H1 (cell line): Measurements from ENCODE around the gene GPC6. TPM values are rescaled to one million over a fixed set of nuclear protein-coding genes. Genes with fewer than 3 reads are reported as not detected.

ENCODE experiments used
- ATF2 ChIP-seq: IDR thresholded peaks from 2 replicates; pipeline ENCODE4 v1.6.1; 2012; ENCODE audit warnings: low read length, inconsistent platforms
- RAD21 ChIP-seq, 2 experiments: IDR thresholded peaks in 1 of 2; conservative IDR thresholded peaks in 1 of 2; 2 replicates each; pipeline ENCODE4 v1.6.1; 2011; ENCODE audit warnings: low read depth in 2 of 2, low read length in 2 of 2, improper control_type of control experiment in 1 of 2, inconsistent platforms in 1 of 2, mild to moderate bottlenecking in 1 of 2, moderate library complexity in 1 of 2
- SIRT6 ChIP-seq: IDR thresholded peaks from one replicate; pipeline ENCODE4 v1.7.1; 2012; ENCODE audit warnings: low read length, inconsistent platforms
- polyA plus RNA-seq, 7 experiments: library from polyadenylated mRNA; depleted of rRNA in 3 of 7; stranded (reverse) in 5 of 7; unstranded in 2 of 7; fragments of >200 nt in 5 of 7; fragments of 200-250 nt in 2 of 7; gene quantifications; 1 replicate in 5 of 7; 2 replicates in 1 of 7; 4 replicates in 1 of 7; pipeline versions ENCODE4 v1.2.1 to v1.2.3, GENCODE V29; 2011 to 2013; ENCODE audit warnings: missing spikeins in 2 of 7, mixed read lengths in 2 of 7
- total RNA-seq: library from RNA; stranded (reverse); fragmentation: NEBNext Ultra II Directional; extraction: Animal tissue kit (Norgen Biotek cat#: 25700); gene quantifications from 2 replicates; pipeline ENCODE4 v1.2.1, GENCODE V29; 2021

The GPC6 gene
- total and polyA plus RNA-seq, 2 of the 8 experiments (the other 6 are each of a cell fraction or from before 2014, with no cell fraction given), result 5.4 to 12.0 TPM

GRCh38 chr13:93766719-93767118, 540.1 kb downstream of the GPC6 start (continued):
- TF ChIP-seq RAD21 (IDR thresholded peaks at IDR 0.05 in 1 of 2, conservative IDR thresholded peaks at IDR 0.05 in 1 of 2; ENCODE audit: low read depth in 2 of 2, low read length in 2 of 2), result no peak
- TF ChIP-seq ATF2, result no peak
- no peak for TF ChIP-seq SIRT6
